ENCODE measurements around the gene CRTC2.

The CRTC2 gene

DNA sequence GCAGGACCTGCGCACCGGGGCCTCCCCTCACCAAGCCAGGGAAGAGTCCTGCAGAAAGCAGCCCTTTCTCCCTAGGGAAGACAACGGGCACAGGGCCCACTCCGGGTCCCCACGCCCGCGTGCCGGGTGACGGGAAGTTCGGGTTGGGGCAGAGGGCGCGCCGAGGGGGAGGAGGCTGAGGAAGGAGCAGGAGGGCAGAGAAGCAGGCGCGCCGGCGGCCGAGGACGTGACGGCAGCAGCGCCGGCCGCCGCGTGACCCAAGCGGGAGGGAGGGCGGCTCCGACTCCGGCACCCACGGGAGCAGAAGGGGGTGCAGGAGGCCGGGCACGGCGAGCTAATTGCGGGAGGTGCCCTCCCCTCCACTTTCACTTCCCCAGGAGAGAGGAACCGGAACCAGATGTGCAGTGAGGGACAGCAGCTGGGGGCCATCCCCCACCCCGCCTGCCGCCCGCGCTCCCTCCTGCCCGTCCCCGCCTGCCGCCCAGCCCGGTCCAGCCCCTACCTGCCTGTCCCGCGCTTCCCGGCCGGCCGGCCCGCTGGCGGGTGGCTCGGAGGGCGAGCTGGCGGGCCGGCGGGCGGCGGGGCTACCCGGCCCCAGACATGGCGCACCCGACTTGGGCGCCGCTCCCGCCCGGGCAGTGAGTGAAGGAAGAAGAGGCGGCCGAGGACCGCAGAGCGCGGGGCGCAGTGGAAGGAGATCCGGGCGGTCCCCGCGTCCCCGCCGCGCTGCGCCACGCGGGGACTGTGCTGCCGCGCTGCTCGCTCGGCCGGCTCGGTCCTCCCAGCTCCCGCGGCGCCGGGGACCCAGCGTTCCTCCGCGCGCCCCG lies 12.4 kb downstream of the CRTC2 start:
- peak; percentile 61 for DNase-seq

DNA sequence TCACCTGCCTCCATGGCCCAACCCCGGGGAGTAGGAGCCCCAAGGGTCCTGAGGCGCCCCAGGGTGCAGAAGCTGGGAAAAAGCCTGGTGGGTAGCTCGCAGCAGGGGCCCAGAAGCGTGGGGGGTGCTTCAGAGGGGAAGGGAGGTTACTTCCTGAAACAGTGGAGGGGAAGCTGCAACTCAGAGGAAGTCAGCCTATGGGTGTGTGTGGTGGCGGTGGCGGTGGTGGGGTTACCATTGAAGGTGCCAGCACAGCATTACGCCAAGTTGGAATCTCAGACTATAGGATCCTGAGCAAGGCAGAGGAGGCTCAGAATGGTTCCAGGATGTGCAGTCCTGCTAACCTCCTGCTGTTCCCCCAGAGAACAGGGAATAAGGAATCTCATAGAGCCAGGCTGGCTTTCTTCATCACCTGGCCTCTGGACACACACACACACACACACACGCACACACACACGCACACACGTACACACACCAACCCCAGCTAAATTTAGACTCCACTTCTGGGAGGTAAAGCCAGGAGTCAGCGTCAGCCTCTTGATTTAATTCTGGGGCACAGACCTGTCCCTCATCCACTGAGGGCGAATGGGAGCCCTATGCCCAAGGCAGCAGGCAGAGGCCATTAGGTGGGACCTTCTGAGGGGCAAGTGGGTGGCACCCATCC lies 13.1 kb downstream of the CRTC2 start:
- peak; percentile 74 for DNase-seq

DNA sequence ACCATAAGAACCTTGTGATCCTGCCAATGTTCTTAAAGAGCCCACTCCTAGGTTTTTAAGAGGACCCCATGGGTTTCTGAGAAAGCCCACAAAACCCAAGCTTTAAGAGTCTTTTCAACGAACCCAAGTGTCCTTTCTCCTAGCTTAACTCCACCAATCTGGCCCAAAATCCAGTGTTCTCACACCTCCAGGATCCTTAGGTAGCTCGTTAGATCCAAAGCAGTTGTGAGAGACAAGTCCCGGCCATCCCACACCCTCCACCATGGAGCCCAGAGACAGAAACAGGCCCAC lies 13.6 kb downstream of the CRTC2 start:
- no peak for DNase-seq

DNA sequence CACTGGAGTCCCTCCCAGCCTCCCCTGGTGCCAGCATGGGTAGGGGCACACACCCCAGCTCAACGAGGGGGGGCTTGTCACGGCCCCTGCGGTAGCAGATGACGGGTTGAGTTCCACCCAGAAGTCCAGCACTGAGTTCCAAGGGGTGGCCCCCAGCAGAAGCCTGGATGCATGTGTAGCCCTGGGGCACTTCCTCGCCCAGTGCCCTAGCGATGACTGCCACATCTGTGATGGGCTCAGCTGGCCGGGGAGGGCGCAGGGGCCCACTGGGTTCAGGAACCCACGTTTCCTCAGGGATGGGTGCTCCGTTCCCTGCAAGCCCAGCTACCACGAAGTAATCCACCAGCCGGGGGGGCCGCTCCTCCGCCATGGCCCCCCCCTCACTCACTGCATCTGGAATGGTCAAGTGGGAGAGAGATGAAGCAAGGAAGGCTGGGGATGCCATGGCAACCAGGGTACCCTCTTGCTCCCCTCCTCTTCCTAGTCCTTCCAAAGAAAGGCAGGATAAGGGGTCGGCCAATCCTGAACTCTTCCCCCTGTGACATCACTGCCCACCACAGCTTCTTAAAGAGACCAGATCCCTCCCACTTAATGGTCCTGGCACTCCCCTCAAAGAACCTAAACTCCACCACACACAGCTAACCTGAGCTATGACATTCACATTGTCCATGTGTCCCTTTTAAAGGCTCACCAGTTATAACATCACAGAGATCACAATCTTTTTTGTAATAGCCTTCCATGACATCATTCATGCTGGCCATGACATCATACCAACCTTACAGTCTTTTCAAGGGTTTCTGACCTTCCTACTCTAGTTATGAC lies 14.2 kb downstream of the CRTC2 start:
- no peak for DNase-seq

DNA sequence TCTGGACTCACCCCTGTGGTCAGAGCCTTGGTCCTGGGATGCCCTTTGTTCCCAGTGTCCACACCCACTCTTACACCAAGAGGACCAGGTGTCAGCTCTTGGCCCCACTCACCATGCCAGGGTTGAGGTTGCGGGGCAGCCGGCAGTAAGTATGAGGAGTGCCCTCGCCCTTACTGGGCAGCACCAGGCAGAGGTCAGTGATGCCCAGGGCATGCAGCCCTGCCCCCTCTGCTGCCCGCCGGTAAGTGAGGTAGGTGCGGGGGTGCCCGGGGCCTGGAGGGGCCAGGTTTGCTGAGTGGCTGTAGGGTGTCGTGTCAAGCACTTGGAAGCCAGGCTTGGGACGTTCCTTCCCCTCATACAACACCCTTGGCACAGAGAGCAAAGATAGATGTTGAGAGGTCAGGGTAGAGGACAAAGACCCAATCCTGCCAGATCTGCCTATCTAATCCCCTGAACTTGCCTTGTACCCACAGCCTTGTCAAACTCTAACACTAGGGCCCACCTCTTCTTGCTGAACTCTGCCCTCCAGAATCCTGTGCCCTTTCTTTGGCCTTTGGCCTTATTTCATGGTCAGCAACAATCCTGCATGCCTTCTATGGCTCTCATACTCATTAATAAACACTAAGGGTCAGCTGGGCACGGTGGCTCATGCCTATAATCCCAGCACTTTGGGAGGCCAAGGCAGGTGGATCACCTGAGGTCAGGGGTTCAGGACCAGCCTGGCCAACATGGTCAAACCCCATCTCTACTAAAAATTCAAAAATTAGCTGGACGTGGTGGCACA lies 15.5 kb downstream of the CRTC2 start:
- DNase-seq: no peak

DNA sequence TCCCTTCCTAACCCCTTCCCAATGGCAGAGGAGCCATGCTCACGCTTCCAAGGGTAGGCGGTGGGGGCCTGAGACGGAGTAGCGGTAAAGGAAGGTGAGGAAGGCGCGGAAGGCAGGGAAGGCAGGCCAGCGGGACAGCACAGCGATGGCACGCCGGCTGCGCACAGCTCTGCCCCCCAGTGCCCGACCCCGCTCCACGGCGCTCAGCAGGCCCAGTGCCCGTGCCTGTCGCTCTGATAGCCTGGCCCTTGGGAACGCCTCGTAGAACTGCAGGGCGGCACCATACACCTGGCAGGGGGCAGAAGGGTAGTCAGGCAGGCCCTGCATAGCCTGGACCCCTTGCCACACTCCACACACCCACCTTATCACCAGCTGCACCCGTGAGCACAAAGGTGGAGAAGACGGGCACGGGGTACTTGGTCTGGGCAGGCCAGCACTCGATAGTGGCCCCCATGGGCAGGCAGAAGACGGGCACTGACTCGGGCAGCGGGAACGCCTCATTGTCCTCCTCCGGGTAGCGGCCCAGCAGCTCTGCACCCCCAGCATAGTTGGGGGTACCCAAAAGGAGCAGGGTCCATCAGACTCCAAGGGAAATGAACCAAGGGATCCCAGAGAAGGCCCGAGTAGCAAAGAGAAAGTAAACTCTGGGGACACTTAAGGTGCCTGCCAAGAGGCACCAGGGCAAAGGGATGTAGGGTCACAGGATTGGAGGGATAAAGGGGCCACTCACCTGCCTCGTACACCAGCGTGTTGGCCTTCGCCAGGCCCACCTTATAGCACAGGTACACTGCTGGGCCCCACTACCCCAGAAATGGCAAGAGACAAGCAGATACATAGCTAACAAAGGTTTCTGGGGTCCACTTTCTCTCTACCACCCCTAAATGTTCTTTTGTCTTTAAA lies 16.3 kb downstream of the CRTC2 start:
- no peak for DNase-seq

DNA sequence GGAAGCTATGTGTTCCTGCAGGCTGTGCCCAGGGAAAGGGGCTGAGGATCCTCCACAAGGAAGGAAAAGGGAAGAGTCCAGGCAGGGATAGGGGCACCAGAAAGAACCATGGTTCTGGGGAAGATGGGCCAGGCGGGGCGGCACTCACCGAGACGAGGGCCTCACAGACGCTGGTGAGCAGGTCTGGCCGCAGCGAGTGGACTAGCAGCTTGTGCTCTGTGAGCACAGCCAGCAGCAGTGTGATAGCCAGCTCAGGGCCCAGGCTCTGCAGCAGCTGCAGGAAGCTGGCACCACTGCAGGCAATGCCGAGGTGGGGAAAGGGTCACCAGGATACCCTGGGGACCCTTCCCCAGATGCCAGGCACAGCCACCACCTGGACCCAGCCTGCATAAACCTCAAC lies 17.7 kb downstream of the CRTC2 start:
- DNase-seq: no peak

DNA sequence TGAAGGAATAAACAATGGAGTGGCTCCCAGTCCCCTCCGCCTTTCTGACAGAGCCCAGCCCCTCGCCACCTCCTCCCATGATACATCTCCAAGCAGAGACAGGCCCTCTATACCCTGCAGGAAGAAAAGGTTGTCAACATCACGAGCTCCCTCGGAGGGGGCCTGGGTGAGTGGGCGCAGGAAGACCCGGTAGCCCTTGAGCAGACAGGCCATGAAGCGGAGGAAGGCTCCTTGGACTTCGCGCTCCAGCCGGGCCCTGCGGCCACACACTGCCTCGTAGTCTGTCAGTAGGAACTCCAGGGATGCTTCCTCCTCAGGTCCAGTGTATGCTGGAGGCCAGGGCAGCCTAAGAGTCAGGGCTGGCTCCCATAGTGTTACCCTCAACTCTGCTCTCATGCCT lies 18.9 kb downstream of the CRTC2 start:
- DNase-seq: no peak

DNA sequence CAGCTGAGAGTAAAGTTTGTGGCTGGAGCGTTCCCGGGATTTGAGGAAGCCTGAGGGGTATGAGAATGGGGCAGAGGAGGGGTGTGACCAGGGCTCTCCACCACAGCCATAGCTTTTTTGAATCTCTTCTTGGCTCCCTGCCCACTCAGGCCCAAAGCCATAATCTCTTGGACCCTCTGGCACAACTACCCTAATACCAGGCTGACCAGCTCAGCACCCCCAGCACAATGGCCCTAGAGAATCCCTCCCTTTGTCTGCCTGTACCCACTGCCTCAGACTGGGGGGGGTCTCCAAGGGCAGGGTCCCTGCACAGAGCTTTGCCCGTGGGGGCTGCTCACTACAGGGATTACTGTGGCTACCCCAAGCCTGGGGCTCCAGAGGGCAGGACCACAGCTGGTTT lies 19.4 kb downstream of the CRTC2 start:
- DNase-seq: no peak

DNA sequence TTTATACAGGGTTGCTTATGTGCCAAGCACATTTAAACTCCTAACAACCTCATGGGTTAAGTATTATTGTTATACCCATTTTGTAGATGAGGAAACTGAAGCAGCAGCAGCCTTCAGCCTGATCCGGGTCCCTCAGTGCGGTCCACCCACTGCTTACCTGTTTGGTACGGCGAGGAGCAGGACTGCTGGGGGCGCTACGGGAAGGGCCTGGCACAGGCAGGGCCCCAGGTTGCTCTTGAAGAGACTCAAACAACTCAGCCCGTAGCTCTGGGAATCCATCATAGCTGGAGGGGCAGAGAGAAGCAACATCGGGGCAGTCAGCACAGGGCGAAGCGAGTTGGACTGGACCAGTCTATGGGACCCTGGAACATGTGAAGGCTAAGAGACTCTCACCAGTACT lies 21.1 kb downstream of the CRTC2 start:
- no peak for DNase-seq

DNA sequence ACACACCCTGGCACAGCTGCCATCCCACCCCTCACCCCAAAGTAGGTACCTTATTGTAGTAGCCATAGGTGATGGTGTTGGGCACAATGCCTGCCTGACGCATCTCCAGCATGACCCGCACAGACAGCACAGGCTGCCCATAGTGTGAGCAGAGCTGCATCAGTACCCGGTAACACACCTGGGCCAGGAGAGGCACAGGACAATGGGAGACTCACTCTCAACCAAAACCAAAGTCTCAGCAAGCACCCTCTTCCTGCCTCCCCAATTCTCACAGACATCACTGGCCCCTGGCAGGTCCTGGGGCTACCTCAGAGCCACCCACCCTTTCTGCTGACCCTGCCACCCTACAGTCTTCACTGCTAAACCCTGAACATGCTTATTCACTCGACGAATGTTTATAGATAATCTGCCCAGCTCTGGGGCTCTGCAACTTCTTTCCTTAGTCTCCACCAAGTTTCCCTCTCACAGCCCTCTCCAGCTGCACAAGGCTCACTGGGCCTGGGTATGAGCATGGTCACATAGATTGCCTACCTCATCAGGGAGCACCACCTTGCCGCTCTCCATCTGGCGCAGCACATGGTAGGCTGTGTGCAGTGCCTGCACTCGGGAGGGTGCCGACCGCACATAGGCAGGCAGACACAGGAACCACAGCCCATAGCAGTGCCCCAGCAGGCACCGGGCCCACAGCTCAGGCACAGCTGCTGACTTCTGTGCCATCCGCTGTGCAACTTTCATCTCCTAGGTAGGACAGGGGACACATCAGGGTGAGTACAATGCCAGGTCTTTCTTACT lies 22.2 kb downstream of the CRTC2 start:
- no peak for DNase-seq

DNA sequence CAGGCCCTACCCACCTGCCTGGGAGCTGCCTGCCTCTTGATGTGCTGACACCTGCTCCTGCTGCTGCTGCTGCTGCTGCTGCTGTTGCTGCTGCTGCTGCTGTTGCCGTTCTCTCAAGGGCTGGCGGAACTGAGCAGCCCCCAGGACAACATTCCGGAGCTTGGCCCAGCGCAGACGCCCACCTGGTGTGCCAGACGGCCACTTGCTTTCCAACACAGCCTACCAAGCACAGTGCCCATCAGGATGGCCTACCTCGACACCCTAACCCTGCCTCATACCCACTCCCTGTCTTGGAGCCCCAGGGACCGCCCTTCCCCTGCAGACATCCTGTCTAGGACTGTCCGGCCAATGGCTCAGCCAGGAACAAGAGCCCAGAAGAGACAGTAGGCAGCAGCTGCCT lies 23.7 kb downstream of the CRTC2 start:
- no peak for DNase-seq

DNA sequence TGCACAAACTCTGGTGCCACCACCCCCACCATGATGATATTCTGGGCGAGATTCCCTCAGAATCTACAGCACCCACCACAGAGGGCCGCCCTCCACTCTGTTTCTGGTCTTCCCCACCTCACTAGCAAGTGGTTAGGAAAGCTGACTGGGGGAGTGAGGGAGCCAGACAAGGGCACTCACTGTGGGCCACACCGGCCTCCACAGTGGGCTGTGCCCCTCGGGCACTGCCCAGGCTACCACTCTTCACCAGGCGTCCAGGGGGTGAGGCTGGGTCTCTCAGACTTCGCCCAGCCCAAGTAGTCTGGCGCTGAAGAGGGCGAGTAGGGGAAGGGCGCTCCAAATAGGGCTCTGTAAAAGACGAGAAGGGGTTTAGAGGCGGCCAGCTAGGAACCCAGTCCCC lies 24.5 kb downstream of the CRTC2 start:
- DNase-seq: no peak

DNA sequence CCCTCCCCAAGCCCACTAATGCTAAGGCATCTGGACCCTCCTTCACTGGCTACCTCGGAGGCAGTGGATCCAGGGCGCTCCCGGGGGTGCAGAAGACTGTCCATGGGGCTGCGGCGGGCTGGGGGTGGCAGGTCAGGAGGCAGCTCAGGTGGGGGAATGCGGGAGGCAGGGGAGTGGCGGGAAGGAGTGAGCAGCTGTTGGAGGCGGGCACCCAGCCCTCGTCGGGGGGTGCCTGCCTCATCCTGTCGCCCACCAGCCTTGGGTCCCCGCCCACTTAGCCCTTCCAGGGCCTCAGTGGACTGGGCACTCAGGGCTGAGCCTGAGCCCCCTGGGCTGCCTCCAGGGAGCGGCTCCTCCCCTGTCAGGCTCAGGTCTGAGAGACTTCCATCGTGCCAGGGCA lies 25.0 kb downstream of the CRTC2 start:
- DNase-seq: no peak

DNA sequence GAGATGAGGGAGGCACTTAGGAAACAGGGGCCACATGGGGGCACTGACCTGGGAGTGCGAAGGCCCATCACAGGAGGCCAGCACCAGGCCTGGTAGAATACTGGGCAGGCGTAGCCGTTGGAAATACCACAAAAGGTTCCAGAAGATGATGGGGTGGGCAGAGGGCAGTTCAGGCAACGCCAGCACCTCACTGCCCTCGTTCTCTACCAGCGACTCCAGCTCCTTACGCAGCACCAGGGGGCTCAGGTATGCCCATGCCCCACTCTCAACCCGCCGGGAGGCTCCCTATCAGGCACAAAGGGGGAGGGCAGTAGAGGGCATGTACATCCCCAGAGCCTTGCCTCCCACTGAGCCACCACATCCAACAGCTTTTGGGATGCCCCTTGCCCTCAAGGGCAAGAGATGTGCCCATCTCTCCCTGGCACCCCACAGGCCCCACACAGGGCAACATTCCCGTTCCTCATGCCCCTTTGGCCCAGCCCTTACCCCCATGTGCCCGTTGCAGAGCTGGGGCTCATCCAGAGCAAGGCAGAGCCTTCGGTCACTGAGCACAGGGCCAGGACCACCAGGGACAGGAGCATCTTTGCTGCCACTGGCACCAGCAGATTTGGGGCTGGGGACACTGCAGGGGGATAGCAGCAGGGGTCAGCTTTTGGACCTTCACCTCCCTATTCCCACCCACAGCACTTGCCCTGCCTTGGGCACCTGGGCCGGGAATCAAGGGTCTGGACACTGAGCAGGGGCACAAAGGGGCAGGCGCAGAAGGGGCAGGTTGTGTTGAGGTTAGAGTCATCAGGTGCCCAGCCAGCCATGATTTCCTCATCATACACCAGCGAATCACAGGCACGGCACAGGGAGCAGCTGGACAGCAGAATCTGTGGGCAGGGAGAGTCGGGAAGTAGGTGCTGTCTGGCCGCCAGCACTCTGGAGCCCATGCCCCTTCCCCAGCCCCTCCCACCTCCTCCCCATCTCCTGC lies 26.0 kb downstream of the CRTC2 start:
- DNase-seq: no peak

DNA sequence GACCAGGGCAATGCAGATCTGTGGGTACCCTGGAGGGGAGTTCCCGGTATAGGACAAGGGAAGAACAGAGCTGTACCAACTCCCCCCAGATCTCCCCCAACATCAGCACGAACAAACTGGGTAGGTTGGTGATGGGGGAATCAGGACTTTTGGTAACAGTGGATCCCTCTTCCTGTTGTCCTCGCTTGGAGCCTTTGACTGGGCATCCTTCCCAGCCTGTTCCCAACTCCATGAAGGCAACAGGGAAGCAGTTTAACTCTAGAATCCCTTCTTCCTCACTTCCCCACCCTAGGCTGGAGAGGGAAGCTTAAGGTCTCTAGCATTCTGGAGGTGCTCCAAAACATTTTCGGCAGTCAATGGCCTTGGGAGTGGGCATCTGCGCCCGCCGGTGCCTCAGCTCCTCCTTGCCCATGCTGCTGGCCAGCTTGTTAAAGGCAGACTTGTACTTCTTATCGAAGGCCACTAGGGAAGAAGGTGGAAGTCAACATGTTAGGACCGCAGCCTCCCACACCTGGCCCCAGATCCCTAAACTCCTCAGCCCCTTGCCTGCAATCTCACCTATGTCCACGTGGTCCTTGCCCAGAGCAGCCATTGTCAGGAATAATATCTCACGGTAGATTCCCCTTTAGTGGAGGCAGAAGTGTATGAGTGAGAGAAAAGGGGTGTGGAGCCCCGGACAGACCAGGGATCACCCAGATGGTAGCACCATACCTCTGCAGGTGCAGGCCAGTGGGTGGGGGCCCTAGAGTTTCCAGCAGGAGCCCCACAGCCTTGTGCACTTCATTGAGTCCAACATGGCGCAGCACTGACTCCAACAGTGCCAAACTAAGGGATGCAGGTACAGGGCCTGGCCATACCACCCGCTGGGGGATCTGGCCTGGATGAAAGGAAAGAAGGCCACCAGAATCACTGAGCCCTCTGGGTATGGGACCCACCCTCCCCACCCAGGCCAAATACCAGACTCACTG lies 28.1 kb downstream of the CRTC2 start:
- DNase-seq: no peak

DNA sequence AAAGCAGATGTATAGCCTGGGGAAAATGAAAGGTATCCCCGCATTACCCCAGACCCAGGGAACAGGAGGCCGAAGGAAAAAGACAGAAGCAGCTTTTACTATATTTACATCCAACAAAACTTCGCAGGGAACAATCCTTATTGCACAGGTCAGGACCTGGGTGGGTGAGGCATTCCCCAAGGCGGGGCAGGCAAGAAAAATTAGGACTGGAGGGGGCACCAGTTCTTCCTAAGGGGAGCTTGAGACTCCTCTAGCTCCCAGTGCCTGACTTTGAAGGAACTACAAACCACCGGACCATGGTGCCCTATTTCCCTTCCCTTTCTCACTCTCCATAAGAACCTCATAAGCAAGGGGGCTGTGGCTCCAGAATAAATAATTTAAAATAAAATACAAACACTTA lies 29.0 kb downstream of the CRTC2 start:
- DNase-seq: no peak

DNA sequence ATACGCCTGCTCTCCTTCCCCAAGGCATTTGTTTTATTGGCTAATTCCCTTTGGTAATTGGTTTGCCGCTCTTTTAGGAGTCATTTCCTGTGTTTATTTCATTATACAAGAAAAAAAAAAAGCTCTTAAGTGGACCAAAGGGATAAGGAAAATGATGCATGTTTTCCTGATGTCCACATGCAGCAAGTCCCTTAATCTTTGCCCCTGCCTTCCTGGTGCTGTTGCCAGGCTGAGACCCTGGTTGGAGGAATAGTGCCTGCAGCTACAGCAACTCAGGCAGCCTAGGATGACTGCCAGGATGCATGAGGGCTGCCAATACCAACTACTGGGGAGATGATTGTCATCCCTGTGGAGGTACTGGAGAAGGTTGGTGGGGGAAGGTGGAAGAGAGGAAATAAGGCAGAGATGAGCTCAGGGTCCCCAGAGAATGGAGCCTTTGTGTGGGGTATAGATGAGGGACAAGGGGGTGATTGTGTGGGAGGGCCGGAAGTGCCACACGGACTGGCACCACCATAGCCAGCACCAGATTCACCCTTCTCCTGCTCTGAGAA lies 29.5 kb downstream of the CRTC2 start:
- DNase-seq: no peak
